CD4-positive, alpha-beta T cell treated with Interleukin-12 subunit alpha and Interleukin-12 subunit beta, for 1 hour (primary cell): Measurements from ENCODE around the gene PRAF2.

Source experiments
- DNase-seq: peaks from one replicate; pipeline ENCODE4 v3.0.0-alpha.2; 2020

The PRAF2 gene

GRCh38 chrX:49073601-49074575 lies at the start of gene PRAF2:
Gene PRAF2 (minus strand): TSS chrX:49074002. CDS start chrX:49073987, 15 bp downstream.
- peak; percentile 93 for DNase-seq

- no peak for DNase-seq
Measured at GRCh38 chrX:49122499-49122898, 48.7 kb upstream of the PRAF2 start.

- DNase-seq: no peak
Measured at GRCh38 chrX:49120091-49120490, 46.3 kb upstream of the PRAF2 start.

GRCh38 chrX:49117581-49117980 lies 43.8 kb upstream of the PRAF2 start:
- no peak for DNase-seq

GRCh38 chrX:49116716-49117115 lies 42.9 kb upstream of the PRAF2 start:
- no peak for DNase-seq

- DNase-seq: no peak
Measured at GRCh38 chrX:49116076-49116475, 42.3 kb upstream of the PRAF2 start.

- no peak for DNase-seq
Measured at GRCh38 chrX:49111791-49112190, 38.0 kb upstream of the PRAF2 start.

GRCh38 chrX:49110417-49110816 lies 36.6 kb upstream of the PRAF2 start:
- no peak for DNase-seq

GRCh38 chrX:49108641-49109040 lies 34.8 kb upstream of the PRAF2 start:
- DNase-seq: no peak

GRCh38 chrX:49106930-49107329 lies 33.1 kb upstream of the PRAF2 start:
- DNase-seq: peak; percentile 17

- DNase-seq: no peak
Measured at GRCh38 chrX:49106296-49106695, 32.5 kb upstream of the PRAF2 start.

GRCh38 chrX:49103637-49104036 lies 29.8 kb upstream of the PRAF2 start:
- DNase-seq: no peak

GRCh38 chrX:49102190-49102589 lies 28.4 kb upstream of the PRAF2 start:
- no peak for DNase-seq

- DNase-seq: no peak
Measured at GRCh38 chrX:49101629-49101984, 27.8 kb upstream of the PRAF2 start.

GRCh38 chrX:49100704-49101628 lies 27.2 kb upstream of the PRAF2 start:
- peak; percentile 92 for DNase-seq

- no peak for DNase-seq
Measured at GRCh38 chrX:49096419-49096818, 22.6 kb upstream of the PRAF2 start.

- DNase-seq: no peak
Measured at GRCh38 chrX:49089553-49089952, 15.8 kb upstream of the PRAF2 start.

- DNase-seq: no peak
Measured at GRCh38 chrX:49082271-49082871, 8.6 kb upstream of the PRAF2 start.

GRCh38 chrX:49079489-49080428 lies 6.0 kb upstream of the PRAF2 start, which contains the start of gene WDR45:
Gene WDR45 (minus strand): TSS chrX:49079887. CDS start chrX:49078095, 1,792 bp downstream.
- DNase-seq: peak; percentile 80

GRCh38 chrX:49077941-49078340 lies 4.1 kb upstream of the PRAF2 start:
- DNase-seq: no peak

- DNase-seq: no peak
Measured at GRCh38 chrX:49075347-49075746, 1.5 kb upstream of the PRAF2 start.

GRCh38 chrX:49072712-49073095 lies 1.1 kb downstream of the PRAF2 start:
- DNase-seq: no peak
